Heart left ventricle (tissue), 16 donors: ENCODE measurements around the gene FNIP1. TPM values are rescaled to one million over a fixed set of nuclear protein-coding genes. Genes with fewer than 3 reads are reported as not detected.

Experiments used
- ATAC-seq, 4 donors: fragments of 200-7000 bp; cut with Tn5 transposase; one replicate each; pipeline ENCODE4 v1.9.1; 2020 to 2022; ENCODE audit warnings: moderate library complexity in 4 of 4, mild to moderate bottlenecking in 3 of 4, moderate number of reproducible peaks in 1 of 4
- DNase-seq, 5 donors: peaks; one replicate each; pipeline ENCODE4 v3.0.0-alpha.2; 2020
- H3K27ac ChIP-seq, 12 donors: fragments of 200-600 bp; sonication (generic) in 4 of 12; one replicate each; pipeline versions ENCODE4 v1.5.0 to v1.8.0; 2016 to 2022; ENCODE audit warnings: mild to moderate bottlenecking in 2 of 12
- H3K27me3 ChIP-seq, 9 donors: fragments of 200-600 bp; sonication (generic) in 2 of 9; one replicate each; pipeline versions ENCODE4 v1.5.1 to v1.8.0; 2016 to 2022; ENCODE audit warnings: mild to moderate bottlenecking in 3 of 9
- H3K36me3 ChIP-seq, 9 donors: fragments of 200-600 bp; sonication (generic) in 2 of 9; one replicate each; pipeline versions ENCODE4 v1.5.0 to v1.8.0; 2018 to 2022; ENCODE audit warnings: mild to moderate bottlenecking in 2 of 9
- H3K4me1 ChIP-seq, 12 donors: fragments of 200-600 bp; sonication (generic) in 4 of 12; one replicate each; pipeline versions ENCODE4 v1.5.0 to v1.8.0; 2016 to 2022; ENCODE audit warnings: mild to moderate bottlenecking in 3 of 12
- H3K4me3 ChIP-seq, 12 donors: fragments of 200-600 bp; sonication (generic) in 4 of 12; one replicate each; pipeline versions ENCODE4 v1.5.0 to v1.8.0; 2017 to 2022; ENCODE audit warnings: mild to moderate bottlenecking in 9 of 12, moderate library complexity in 4 of 12
- H3K9me3 ChIP-seq, 12 donors: fragments of 200-600 bp; sonication (generic) in 4 of 12; one replicate each; pipeline versions ENCODE4 v1.5.0 to v1.8.0; 2016 to 2022; ENCODE audit warnings: mild to moderate bottlenecking in 1 of 12
- POLR2A ChIP-seq, 2 donors: fragments of 450-650 bp; IDR thresholded peaks; one replicate each; pipeline ENCODE4 v1.6.1; 2017; ENCODE audit warnings: antibody characterized with exemption in 2 of 2, mild to moderate bottlenecking in 2 of 2, moderate library complexity in 2 of 2
- WGBS, 4 donors: extraction: QIAGEN DNeasy Blood & Tissue Kit in 2 of 4; methylation state at CpG; one replicate each; pipeline versions ENCODE4 v1.1.5 to v1.1.7; 2013 to 2018; 5-methylcytosine and 5-hydroxymethylcytosine counted together
- intact Hi-C, 10 donors: fragments of 100-400 bp; cut with DNase I; formaldehyde crosslinking; loops; one replicate each; pipeline versions ENCODE4 v1.11.1 to v1.14.2; 2022
- polyA plus RNA-seq, 2 donors: library from polyadenylated mRNA; stranded (reverse); fragments of 200-250 nt; gene quantifications; one replicate each; pipeline ENCODE4 v1.2.3, GENCODE V29; 2013
- total RNA-seq, 9 donors: library from RNA; depleted of rRNA in 2 of 9; stranded (reverse); fragments of >200 nt in 2 of 9; fragmentation: NEBNext Ultra II Directional in 3 of 9; extraction: Animal tissue kit (Norgen Biotek cat#: 25700) in 3 of 9; gene quantifications; one replicate each; pipeline versions ENCODE4 v1.1.0 to v1.2.4, GENCODE V29; 2016 to 2023
- TF ChIP-seq, protein P1 (sequence below), 12 donors: fragments of 200-600 bp; sonication (generic) in 4 of 12; IDR thresholded peaks; one replicate each; pipeline versions ENCODE4 v1.5.0 to v1.8.0; 2018 to 2022; ENCODE audit warnings: antibody characterized with exemption in 12 of 12, mild to moderate bottlenecking in 5 of 12
- donor health status: ischemic (EF 13 %, LVEDD 7.1; RV severe dilation, severe dysfunction).
- donor health status: healthy with polysubstance abuse.
- donor health status: DM: no; HTN: yes; CAD: no.
- donor health status: DM: no; HTN: no; CAD: no.
- donor health status: ischemic (EF 25% LVEDD 6.9; RV normal size, moderate dysfunction).
- donor health status: ischemic (EF 25% LVEDD 5.7; RV mildly dilated, moderate dysfunction).
- donor health status: healthy.
- donor health status: DM: yes; HTN: yes; CAD: no.
- donor health status: ischemic (EF 35%, LVEDD 5.7; RV mildly dilated, moderate dysfunction).
- donor health status: nonischemic (EF 11% LVEDD 7.7; RV severe dilation, severe dysfunction).
- donor health status: DM: yes; HTN: yes; CAD: no.
- donor health status: PGD.
- donor health status: ischemic (EF 29% LVEDD 5.4; RV normal size, mild dysfunction).
- donor health status: nonischemic (EF 23%, LVEDD 6.1; RV moderate dilation, normal function).

Gene FNIP1
- total and polyA plus RNA-seq, 11 donors = 5.6 to 41.3 (median 33.7) TPM

GRCh38 chr5:131641494-131641893, 155.3 kb downstream of the FNIP1 start:
- no peak for DNase-seq
- H3K36me3 ChIP-seq = peaks cover 0 to 43% (median 22%) of the 10 kb centered on the region in 9 donors
- H3K4me3 ChIP-seq = no peak overlapping the region
- H3K4me1 ChIP-seq = peaks cover 0 to 6% (median 2%) of the 10 kb centered on the region in 12 donors
- WGBS, 4 donors = 94 to 100% (median 97%) methylated on average over 1 of the region's 1 CpG
- H3K27ac ChIP-seq = no peak overlapping the region
- TF ChIP-seq, protein P1, sequence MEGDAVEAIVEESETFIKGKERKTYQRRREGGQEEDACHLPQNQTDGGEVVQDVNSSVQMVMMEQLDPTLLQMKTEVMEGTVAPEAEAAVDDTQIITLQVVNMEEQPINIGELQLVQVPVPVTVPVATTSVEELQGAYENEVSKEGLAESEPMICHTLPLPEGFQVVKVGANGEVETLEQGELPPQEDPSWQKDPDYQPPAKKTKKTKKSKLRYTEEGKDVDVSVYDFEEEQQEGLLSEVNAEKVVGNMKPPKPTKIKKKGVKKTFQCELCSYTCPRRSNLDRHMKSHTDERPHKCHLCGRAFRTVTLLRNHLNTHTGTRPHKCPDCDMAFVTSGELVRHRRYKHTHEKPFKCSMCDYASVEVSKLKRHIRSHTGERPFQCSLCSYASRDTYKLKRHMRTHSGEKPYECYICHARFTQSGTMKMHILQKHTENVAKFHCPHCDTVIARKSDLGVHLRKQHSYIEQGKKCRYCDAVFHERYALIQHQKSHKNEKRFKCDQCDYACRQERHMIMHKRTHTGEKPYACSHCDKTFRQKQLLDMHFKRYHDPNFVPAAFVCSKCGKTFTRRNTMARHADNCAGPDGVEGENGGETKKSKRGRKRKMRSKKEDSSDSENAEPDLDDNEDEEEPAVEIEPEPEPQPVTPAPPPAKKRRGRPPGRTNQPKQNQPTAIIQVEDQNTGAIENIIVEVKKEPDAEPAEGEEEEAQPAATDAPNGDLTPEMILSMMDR (IDR thresholded peaks at IDR 0.05) = no peak
- TF ChIP-seq POLR2A (IDR thresholded peaks at IDR 0.05) = no peak
- intact Hi-C loops = no loop called here
- no peak for ATAC-seq
- no peaks in the 10 kb centered on the region for H3K9me3 ChIP-seq
- H3K27me3 ChIP-seq = no peaks in the 10 kb centered on the region

DNA sequence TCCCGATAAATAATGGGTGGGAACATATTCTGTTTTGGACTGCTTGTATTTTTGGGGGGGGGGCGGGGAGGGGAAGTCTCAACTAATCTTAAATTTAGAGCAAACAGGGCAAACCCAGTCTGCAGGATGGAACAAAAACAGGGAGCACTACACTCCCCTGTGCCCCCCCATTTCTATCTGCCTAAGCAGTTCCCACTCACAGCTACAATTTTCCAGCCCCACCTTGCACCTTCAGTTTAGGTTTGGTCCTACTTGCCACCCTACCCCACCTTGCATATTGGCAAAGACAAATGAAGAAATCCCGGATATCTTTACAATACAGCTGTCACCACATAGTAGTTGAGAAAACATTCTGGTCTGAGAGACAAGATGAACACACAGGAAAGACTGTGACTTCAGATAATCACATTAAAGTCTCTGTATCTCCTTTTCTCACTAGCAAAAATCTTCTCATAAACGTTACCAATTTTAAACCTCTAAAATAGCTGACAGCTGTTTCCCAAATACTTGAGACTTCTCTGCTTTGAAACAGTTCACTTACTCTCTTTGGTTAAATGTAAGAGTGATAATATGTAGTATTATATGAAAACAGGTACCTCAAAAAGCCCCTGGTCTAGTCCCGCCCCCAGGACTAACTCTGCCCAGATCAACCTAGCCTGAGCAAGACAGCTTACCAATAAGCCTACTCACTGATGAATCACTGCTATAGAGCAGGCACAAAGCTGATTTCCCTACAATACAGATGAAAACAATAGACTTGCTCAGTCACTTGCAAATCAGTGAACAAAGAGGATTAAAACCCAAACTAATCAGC, 156.6 kb downstream of the FNIP1 start:
- H3K27ac ChIP-seq = no peak overlapping the region
- H3K36me3 ChIP-seq = peaks cover 0 to 31% (median 12%) of the 10 kb centered on the region in 9 donors
- intact Hi-C loops = no loop called here
- peaks cover 0 to 13% (median 6%) of the 10 kb centered on the region in 12 donors for H3K4me1 ChIP-seq
- H3K4me3 ChIP-seq = no peak overlapping the region
- TF ChIP-seq POLR2A (IDR thresholded peaks at IDR 0.05) = no peak
- TF ChIP-seq, protein P1 (IDR thresholded peaks at IDR 0.05) = no peak
- WGBS, 4 donors = 48 to 62% (median 53%) methylated on average over 5 of the region's 5 CpGs
- ATAC-seq (no peak), DNase-seq (no peak)
- H3K27me3 ChIP-seq = no peaks in the 10 kb centered on the region
- H3K9me3 ChIP-seq = no peaks in the 10 kb centered on the region

DNA sequence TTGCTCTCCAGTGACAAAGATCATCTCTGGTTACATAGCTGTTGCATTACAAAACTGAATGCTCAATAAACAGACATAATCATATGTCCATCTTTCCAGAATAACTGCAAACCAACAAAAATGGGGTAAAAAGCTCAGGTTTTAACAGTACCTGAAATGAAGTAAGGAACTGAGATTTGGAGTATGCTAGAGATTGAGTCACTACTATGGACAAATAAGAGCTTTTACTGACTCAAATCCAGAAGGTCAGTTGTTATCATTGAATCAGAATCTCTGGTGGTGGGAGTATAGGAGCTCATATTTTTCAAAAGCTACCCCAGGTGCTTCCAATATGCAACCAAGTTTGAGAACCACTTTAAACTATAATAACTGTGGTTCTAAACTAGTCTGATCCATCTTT, 157.7 kb downstream of the FNIP1 start:
- peaks cover 0 to 14% (median 6%) of the 10 kb centered on the region in 12 donors for H3K4me1 ChIP-seq
- DNase-seq (no peak), ATAC-seq (no peak)
- H3K27me3 ChIP-seq = no peaks in the 10 kb centered on the region
- H3K27ac ChIP-seq = no peak overlapping the region
- H3K4me3 ChIP-seq = no peak overlapping the region
- intact Hi-C loops = loop anchor here in 5 of 10 donors (5.0 to 10.0 kb wide), 4 partner anchors 33 to 374 kb away; partner anchors contain the start of genes FNIP1 (in 4 of the 5) and CDC42SE2 (in 1 of the 5)
- TF ChIP-seq, protein P1 (IDR thresholded peaks at IDR 0.05) = no peak
- TF ChIP-seq POLR2A (IDR thresholded peaks at IDR 0.05) = no peak
- no peaks in the 10 kb centered on the region for H3K9me3 ChIP-seq
- H3K36me3 ChIP-seq = peaks cover 0 to 20% (median 1%) of the 10 kb centered on the region in 9 donors

GRCh38 chr5:131637694-131638093, 159.1 kb downstream of the FNIP1 start:
- 80 to 86% (median 84%) methylated on average over 4 of the region's 4 CpGs for WGBS, 4 donors
- no peak overlapping the region for H3K4me3 ChIP-seq
- peaks cover 0 to 8% (median 0%) of the 10 kb centered on the region in 9 donors for H3K36me3 ChIP-seq
- TF ChIP-seq, protein P1 (IDR thresholded peaks at IDR 0.05) = no peak
- TF ChIP-seq POLR2A (IDR thresholded peaks at IDR 0.05) = no peak
- H3K27ac ChIP-seq = no peak overlapping the region
- H3K27me3 ChIP-seq = no peaks in the 10 kb centered on the region
- peaks cover 0 to 28% (median 19%) of the 10 kb centered on the region in 12 donors for H3K4me1 ChIP-seq
- no peaks in the 10 kb centered on the region for H3K9me3 ChIP-seq
- intact Hi-C loops = loop anchor here in 5 of 10 donors (5.0 to 10.0 kb wide), 4 partner anchors 35 to 373 kb away; partner anchors contain the start of genes FNIP1 (in 4 of the 5) and CDC42SE2 (in 1 of the 5)
- DNase-seq (no peak), ATAC-seq (no peak)
